NCI-H1694 (cell line): ENCODE results near the gene GAPT.
"Not testable (repeated sequence)": the region's sequence is repeated elsewhere in the genome, so short reads cannot be mapped to it uniquely, and the experiment has no call there.

Experiments
- DNase-seq: peaks from one replicate; lab custom pipeline; 2025; lab: John Stamatoyannopoulos, UW

GAPT gene

DNA sequence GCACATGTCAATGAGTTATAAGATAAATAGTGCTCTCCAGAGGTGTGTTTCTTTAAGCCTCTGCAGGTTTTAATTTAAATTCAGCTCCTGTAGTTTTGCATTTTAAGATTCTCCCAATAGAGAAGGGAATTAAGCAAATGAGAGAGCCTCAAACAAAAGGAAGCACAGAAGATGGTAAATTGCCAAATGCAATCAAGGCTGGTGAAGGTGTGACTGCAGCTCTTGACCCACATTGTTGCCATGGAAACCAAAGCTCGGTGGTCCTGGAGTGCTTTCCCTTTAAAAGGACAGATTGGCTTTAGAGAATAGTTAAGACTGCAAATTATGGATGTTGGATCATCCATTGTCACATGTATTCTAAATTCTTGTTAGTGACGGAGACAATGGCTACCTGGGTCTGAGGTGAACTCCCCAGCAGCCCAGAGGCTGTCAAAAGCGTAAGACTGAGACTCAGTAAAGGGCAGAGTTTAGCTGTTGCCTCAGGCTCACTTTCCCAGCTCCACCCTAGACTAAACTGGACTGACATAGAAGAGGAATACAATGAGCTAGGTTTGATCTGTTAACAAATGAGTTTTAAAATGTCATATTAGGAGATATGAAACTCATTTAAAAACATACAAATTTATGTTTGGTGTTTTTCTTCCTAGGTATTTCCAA is 12.3 kb downstream of the GAPT start:
- no peak for DNase-seq

DNA sequence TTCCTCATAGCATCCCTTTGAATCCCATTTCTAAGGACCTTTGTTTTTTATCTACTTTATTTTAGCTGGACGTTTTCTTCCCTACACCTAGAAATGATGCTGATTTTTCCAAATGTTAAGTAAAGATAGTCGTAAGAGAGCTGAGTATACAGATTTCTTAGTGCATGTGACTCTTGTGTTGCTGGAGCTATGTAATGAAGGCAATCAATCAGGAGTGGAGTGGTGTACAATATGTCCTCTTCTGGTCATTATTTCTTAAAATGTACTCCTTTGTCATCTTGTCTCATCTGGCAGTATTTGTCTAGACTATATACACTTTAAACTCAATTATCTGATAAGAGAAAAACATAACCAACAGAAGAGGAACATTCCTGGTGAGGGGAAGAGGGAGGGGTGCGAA is 13.5 kb downstream of the GAPT start:
- no peak for DNase-seq

DNA sequence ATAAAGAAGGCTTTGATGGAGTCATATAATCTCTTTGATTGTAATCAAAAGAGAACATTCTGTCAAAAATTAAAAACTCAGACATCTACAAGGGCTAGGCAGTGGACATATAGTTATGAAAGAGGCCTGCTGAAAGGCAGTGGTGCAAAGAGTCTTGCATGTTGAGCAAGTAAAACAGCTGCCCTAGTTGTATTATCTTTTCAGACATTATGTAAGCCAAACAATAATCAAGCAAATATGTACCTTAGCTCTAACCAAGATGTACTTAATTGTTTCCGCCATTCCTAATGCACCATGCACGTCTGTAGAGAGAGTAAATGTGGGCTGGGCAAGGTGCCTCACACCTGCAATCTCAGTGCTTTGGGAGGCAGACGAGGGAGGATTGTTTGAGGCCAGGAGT is 14.3 kb downstream of the GAPT start:
- no peak for DNase-seq

DNA sequence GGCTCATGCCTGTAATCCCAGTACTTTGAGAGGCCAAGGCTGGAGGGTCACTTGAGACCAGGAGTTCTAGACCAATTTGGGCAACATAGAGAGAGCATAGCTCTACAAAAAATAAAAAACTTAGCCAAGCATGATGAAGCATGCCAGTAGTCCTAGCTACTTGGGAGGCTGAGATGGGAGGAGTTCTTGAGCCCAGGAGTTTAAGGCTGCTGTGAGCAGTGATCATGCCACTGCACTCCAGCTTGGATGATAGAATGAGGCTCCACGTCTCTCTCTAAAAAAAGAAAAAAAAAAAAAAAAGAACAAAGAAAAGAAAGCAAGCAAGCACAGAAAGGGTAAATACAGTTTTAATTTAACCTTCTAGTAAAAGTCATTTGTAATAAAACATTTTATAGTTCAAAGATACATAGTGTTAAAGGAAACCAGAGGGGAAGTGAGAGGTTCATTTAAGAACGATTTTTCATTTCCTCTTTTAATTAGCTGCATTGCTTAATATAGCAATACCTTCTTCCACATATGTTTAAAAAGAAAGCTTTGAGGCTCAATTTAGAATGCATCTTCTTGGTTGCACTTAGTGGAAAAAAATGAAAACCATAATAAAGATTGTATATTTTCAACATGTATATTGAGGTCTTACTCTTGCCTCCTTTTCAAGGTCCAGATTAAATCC is 14.9 kb downstream of the GAPT start:
- no peak for DNase-seq

DNA sequence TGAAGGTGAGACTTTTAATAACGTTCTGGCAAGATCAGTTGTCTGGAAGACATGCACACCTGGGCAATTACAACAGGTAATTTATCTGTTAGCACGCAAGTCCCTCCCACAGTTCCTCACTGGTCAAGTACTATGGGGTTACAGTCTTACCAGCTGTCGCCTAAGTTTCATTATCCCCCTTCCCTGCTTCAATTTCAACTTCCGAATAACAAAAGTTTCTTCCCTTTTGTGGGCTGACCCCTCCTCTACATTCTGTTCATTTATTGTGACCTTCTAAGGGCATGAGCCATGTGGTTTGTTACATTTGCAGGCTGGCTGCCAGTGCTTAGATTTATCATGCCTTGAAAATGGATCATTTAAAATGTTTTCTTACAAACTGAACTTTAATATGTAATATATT is 16.5 kb downstream of the GAPT start:
- no peak for DNase-seq

DNA sequence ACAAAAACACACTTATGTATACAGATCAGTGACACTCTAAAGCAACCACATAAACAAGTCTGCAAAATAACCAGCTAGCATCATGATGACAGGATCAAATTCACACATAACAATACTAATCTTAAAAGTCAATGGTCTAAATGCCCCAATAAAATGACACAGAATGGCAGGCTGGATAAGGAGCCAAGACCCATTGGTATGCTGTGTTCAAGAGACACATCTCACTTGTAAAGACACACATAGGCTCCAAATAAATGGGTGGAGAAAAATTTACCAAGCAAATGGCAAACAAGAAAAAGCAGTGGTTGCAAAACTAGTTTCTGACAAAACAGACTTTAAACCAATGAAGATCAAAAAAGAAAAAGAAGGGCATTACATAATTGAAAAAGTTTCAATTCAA is 26.0 kb downstream of the GAPT start:
- DNase-seq, result no peak

DNA sequence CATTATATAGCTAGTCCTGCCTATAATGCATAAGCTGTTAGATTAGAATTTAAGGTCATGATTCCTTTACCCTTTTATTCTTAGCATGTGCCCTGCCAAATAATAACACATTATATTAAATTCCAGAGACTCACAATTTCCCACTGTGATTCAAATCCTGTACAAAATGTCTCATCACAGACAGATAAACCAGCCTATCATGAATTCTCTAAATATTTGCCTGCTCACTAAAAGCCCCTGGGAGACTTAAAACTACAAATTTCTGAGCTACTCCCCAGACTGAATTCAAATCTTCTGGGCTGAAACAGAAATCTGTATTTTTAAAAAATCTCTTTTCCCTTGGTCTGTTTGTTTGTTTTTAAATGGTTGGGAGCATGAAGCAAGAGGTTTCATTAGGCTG is 32.7 kb downstream of the GAPT start:
- no peak for DNase-seq

DNA sequence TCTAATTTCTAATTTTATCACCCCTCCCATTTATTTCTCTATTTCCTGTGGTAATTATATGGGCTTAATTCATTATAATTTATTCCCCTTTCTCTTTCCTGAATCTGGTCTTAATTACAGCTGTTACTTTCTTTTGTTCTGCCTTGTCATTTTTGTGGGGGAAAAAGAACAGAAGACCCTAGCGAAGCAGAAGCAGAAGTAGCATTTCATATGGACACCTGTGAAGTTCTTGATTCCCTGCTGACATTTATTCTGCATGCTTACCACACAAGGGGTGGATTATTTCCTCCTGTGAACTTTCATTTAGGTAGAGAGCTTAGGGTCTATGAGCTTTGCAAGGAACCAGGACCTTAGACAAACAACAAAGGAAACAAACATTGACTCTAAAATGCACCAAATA is 33.3 kb downstream of the GAPT start:
- DNase-seq, result no peak

DNA sequence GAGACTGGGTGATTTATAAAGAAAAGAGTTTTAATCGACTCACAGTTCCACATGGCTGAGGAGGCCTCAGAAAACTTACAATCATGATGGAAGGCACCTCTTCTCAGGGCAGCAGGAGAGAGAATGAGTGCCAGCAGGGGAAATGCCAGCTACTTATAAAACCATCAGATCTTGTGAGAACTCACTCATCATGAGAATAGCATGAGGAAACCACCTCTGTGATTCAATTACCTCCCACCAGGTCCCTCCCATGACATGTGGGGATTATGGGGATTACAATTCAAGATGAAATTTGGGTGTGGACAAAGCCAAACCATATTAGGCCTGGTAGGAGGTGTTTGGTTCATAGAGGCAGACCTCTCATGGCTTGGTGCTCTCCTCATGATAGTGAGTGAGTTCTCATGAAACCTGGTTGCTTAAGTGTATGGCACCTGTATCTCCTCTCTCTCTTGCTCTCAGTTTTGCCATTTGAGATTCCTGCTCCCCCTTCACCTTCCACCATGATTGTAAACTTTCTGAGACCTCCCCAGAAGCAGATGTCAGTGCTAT is 39.8 kb downstream of the GAPT start:
- no peak for DNase-seq

DNA sequence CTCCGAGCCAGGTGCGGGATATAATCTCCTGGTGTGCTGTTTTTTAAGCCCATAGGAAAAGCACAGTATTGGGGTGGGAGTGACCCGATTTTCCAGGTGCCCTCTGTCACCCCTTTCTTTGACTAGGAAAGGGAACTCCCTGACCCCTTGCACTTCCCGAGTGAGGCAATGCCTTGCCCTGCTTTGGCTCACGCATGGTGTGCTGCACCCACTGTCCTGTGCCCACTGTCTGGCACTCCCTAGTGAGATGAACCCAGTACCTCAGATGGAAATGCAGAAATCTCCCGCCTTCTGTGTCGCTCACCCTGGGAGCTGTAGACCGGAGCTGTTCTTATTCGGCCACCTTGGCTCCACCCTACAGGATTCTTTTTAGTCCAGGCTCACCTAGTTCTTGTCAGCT is 50.7 kb downstream of the GAPT start:
- DNase-seq, result not testable (repeated sequence)

DNA sequence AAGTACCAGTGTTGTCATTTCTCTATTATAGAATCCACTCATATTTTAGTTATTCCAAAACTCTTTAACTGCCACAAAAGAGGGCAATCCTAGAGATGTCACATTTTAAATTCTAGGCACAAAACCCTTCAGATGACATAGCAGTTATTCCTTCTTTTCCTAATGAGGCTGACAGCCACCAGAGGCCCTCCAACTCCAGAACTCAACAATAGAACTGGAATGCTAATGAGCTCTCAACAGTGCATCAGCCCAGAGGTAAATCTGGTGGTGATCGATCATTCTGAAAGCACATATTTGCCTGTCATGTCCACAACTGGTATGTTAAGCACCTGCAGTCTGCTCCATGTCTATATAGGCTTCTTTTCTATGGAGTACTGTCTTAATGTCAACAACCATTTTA is 51.5 kb downstream of the GAPT start:
- DNase-seq, result no peak

DNA sequence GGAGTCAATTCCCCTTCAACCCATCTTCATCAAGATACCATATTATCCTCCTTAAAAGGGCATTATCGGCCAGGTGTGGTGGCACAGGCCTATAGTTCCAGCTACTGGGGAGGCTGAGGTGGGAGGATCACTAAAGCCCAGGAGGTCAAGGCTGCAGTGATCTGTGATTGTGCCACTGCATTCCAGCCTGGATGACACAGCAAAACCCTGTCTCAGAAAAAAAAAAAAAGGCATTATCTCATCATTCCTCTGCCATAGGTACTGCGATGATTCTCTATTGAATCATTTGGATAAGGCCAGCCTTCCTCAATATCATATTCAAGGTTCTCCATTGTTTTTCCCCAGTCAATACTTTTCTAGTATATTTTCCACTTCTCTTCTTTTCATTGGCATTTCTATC is 52.5 kb downstream of the GAPT start:
- DNase-seq, result no peak

DNA sequence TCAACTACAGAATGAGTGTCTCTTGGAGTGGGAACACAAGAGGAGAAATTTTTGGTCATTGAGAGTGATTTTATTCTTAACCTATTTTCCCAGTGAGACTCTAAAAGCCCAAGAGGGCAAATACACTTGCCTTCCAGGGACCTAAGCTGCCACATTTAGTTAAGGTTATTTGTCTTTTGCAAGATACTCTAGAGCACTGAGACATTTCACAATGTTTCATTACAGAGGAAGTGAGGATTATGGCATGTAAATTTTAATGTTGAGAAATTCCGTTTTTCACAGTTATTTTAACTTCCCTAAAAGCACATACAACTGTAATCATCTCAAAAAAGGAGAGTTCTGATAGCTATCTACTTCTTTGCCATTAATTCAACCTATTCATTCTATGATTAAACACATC is 53.0 kb downstream of the GAPT start:
- no peak for DNase-seq

DNA sequence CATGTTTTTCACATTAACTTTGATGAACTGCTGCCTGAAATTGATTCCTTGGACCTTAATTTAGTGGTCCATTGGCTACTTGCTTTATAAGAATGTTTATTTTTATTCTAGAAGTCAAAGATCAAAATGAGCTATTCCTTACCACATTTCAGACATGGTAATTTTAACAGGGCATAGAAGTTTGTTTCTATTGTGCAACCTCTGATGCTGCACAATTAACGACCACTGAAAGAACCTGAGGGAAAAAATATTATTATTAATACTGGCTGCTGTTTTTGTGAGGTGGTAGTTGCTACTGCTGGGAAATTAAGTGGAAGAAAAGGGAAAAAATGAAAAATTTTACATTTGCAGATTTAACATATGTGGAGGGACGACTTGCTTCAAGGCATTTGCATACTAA is 53.7 kb downstream of the GAPT start:
- no peak for DNase-seq

DNA sequence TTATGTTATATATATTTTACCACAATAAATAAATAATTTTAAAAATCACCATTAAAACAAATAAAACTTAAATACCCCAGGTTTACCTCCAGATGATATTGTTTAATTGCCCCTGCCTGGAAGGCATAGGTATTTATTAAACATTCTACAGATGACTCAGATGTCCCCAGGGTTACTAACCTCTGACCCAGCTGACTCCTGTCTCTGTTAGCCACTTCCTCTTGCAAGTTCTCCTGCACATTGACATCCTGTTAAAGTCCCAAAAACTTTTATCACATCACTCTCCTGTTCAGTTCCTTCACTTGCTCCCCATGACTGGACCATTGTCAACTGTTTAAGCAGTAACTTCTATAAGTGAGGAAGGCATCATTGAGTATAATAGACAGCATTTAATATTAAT is 54.7 kb downstream of the GAPT start:
- no peak for DNase-seq
